HG03558 (cell line): ENCODE data around the gene LEMD2.
"Not testable (repeated sequence)": the region's sequence is repeated elsewhere in the genome, so short reads cannot be mapped to it uniquely, and the experiment has no call there.

Experiments
- ATAC-seq: cut with Tn5 transposase; IDR thresholded peaks from one replicate; pipeline ENCODE4 v1.9.1; 2021; ENCODE audit warnings: moderate number of reproducible peaks; ENCODE audit not compliant: unreplicated experiment; ENCODE audit errors: extremely low read depth

Gene LEMD2

DNA sequence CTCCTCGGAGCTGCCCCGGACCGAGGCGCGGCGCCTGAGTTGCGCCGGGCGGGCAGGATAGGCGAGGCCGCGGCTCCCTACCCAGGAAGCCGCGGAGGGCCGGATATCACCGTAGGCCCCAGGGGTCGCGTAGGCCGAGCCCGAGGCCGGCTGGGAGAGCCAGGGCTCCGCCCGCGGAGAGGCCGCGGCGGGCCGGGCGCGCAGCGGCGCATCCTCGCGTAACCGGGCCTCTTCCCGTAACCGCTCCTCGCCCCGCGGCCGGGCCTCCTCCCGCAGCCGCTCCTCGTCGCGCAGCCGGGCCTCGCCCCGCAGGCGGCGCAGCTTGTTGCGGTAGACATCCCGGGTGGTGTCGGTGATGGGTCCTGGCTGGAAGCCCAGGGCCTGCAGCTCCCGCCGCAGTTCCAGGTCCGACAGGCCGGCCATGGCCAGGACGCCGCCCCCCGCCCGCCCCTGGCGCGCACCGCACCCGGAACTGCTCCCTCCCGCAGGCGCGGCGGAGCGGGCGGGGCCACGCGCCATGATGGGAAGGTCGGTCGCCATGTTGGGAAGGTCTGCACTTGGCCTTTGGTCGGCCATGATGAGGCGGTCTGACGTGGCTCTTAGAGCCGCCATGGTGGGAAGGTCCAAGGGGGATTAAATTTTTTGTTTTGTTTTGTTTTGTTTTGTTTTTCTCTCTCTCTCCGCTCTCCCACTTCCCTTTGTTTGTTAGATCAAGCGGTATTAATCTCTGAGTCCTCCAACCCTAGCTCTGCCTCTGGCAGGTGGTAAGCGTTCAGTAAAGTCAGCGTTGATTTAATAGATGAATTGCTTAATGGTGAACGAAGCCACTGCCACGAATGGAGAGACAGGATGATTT lies at the start of gene LEMD2:
Gene LEMD2, minus strand, starts transcription at position 437 of the 856 bp plus-strand sequence. Its CDS starts 14 bp downstream, at position 423.
- ATAC-seq = peak; percentile 70

GRCh38 chr6:33837971-33838665 lies 49.2 kb upstream of the LEMD2 start:
- ATAC-seq = no peak

DNA sequence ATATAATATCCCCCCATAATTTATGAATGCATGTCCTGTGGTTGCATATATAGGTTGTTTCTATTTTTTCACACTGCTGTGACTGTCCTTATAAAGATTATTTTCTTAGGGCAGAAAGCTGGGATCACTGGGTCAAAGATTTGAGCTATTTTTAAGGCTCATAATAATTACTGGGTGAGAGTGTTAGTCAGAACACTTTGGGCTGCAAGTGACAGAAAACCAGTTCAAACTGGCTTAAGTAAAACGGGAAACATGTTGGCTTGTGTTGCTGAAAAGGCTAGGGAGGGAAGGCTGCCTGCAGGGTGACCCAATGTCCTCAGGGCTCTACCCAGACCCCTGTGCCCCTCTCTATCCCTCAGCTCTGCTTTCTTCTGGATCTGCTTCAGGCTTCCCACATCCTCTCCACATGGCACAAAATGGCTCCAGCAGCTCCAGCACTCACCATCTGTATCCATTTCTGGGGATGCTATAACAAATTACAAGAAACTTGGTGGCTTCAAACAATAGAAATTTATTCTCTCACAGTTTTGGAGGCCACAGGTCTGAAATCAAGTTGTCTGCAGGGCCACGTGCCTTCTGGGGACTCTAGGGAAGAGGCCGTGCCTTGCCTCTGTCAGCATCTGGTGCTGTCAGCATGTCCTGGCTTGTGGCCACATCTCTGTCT lies 48.0 kb upstream of the LEMD2 start:
- ATAC-seq = no peak

DNA sequence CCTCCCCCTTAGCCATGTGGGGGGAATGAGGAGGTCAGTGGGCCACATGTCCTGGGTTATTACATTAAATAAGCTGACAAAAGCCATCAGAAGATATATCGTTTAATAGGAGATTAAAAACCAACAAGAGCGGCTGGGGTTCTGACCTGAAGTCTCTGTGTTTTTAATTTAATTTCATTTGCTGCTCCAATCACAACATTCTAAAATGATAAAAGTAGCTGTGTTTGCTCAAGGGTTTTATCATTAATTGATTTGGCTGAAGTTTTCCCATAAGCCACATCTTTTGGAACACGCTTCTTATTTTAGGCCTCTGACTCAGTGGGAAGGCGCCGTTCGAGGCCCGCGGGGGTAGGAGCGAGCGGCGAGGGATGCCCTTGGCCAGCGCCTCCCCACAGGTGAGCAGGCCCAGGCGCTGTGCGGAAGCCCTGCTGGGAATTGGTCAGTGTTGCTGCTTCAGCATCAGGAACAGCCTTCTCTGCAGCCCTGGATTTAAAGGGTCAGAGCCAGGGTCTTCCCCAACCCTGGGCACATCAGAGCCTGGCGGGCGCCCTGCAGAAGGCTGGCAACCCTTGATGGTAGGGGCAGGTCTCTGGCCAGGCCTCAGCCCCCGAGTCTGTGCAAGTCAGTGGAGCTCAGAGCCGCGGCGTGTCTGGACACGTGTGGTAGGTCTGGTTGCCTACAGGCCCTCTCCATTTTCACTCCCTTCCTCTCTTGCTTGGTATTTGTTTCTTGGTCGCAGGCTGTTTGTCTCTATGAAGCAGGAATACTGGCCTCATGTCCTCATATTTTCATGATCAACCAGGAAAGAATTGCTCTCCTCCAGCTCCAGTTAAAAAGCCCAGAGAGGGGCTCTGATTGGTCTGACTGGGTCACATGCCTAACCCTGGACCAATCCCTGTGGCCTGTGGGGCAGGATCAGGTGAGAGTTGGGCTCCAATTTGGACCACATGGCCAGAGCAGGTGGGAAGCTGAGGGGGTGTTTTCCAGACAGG lies 45.8 kb upstream of the LEMD2 start:
- no peak for ATAC-seq

DNA sequence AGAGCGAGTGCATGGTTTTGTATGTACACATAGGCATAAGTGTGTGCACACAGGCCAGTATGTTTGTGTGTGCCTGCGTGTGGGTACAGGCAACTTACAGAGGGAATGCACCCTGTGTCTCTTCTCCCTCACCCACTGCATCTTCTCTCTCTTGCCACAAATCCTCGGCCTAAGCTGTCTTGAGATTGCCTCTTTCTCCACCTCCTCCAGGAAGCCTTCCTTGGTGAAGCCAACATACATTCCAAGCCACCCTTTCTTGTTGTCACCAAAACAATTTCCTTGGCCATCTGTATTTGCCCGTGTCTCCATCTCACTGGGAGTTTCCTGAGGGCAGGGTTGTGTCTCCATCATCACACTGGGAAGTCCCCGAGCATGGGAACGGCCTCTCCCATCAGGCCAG lies 44.7 kb upstream of the LEMD2 start:
- ATAC-seq = no peak

DNA sequence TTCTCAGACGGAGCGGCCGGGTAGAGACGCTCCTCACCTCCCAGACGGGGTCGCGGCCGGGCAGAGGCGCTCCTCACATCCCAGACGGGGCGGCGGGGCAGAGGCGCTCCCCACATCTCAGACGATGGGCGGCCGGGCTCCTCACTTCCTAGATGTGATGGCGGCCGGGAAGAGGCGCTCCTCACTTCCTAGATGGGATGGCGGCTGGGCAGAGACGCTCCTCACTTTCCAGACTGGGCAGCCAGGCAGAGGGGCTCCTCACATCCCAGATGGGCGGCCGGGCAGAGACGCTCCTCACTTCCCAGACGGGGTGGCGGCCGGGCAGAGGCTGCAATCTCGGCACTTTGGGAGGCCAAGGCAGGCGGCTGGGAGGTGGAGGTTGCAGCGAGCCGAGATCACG lies 43.9 kb upstream of the LEMD2 start:
- ATAC-seq = not testable (repeated sequence)

DNA sequence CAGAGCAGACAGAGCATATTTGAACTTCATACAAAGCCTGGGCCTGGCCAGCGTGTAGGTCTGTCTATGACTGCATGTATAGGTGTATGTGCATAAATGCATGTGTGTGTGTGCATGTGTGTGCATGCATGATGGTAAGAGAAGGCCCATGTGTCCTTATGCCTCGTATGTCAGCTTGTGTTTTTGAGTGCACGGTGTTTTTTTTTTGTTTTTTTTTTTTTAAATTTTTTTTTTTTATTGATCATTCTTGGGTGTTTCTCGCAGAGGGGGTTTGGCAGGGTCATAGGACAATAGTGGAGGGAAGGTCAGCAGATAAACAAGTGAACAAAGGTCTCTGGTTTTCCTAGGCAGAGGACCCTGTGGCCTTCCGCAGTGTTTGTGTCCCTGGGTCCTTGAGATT lies 42.8 kb upstream of the LEMD2 start:
- not testable (repeated sequence) for ATAC-seq

- ATAC-seq = no peak
These were observed 41.8 kb upstream of the LEMD2 start for GRCh38 chr6:33830635-33831240.

DNA sequence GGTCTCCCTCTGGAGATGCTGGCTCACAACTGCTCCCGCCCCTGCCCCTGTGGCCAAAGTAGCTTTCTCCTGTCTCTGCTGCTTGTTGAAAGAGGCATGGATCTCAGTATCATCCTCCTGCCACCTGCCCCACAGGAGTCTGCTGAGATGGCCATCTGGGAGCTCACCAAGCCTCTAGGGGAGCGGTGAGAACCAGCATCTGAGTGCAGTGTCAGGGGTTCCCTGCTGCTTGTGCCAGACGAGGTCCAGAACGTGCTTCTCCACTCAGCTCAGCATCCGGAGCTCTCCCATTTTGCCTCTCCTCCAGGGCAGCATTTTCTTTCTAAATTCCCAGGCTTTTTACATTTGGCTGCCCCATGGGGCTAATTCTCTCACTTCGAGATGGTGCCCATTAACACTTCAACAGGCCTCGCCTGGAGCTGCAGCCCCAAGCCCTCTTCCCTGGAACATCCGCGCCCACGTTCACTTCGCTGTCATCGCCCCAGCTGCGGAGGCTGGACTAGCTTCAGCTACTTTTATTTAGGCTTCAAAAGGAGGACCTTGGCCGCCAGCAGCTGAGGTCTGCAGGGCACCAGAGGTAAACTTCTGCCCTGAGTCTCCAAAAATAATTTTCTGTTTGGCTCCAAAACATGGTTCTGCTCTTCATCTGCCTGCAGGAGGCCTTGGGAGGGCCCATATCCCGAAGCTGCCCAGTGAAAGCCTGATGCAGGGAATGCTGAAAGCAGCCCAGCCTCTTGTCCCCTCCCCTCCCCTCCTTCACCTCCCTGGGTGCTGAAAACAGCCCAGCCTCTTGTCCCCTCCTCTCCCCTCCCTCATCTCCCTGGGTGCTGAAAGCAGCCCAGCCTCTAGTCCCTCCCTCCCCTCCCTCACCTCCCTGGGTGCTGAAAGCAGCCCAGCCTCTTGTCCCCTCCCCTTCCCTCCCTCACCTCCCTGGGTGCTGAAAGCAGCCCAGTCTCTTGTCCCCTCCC lies 40.1 kb upstream of the LEMD2 start:
- ATAC-seq = no peak

DNA sequence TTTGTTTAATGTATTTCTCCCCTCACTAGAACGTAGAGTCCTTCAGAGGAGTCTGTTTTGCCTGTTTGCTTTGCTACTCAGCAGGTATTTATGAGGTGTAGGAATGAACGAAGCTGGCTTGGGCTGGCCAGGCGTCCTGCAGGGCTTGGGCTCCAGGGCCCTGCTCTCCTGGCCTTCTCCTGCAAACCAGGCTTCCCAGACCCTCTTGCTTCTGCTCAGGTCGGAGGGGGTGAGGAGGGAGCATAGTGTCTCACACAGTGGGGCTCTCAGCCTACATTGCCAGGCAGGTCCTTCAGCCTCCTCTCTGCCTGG lies 39.5 kb upstream of the LEMD2 start:
- no peak for ATAC-seq

DNA sequence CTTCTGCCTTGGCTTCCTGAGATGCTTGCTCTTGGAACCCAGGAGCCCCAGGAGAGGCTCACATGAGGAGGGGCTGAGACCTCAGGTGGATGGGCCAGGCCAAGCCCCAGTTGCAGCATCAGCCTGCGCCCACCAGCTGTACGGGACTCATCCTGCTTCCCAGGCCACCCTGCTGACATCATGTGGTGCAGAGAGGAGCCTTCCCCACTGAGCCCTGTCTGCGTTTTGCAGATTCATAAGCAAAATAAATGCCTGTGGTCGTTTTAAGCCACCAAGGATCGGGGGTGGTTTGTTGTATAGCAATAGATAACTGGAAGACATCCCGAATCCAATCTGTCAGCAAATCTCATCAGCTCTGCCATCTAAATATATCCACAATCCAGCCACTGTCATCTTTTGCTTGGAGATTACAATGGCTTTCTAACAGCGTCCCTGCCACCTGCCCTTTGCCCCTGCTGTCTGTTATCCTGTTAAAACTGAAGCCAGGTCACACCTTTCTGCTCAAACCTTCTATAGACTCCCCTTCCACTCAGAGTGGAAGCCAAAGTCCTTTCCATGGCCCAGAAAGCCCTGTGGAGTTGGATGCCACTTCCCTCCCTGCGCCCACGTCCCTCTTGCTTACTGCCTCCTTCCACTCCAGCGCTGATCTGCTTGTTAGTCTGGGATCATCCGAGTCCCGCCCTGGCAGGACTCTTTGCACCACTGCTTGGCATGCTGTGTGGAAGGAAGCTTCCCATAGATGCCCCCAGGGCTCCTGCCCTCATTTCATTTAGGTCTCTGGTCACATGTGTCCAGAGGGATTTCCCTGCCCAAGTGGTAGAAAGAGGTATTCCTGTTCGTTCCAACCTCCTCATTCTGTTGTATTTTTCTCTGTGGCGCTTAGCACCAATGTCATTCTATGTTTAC lies 38.9 kb upstream of the LEMD2 start:
- ATAC-seq = no peak

- no peak for ATAC-seq
These were observed 37.6 kb upstream of the LEMD2 start for GRCh38 chr6:33826537-33826936.

DNA sequence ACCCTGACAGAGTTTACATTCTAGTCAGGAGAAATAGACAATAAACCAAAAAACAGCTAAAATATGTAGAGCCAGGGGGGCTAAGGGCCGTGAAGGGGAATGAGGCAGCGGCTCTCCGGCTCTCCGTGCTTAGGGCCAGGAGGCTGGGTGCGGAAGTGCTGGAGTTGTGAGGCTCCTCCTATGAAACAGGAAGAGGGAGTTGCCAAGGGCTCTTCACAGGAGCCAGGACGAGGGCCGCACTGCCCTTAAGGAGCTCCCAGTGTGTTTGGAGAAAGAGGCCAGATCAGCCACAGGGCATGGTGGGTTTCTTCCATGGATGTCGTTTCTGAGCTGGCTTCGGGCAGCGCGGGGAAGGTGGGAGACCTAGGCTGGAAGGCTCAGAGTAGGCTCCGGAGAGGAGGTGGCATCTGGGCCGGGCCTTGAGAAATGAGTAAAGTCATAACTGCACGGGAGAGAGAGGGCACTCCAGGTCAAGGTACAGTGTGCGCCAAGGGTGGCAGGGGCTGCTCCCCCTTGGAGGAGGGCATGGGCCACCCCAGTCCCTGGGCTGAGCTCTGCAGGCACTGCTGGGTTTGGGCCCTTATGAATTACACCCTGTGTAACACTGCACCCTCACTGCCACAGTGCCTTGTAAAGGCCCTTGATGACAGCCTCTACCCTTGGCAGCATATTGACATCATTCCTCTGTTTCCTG lies 35.7 kb upstream of the LEMD2 start:
- ATAC-seq = no peak

- no peak for ATAC-seq
These were observed 34.9 kb upstream of the LEMD2 start for GRCh38 chr6:33823806-33824205.

GRCh38 chr6:33822575-33823395 lies 33.9 kb upstream of the LEMD2 start:
- ATAC-seq = no peak
